Breast epithelium (tissue), 4 donors: ENCODE results near the gene CUBN. TPM values are rescaled to one million over a fixed set of nuclear protein-coding genes. Genes with fewer than 3 reads are reported as not detected.

ENCODE experiments used
- DNase-seq, 2 donors: peaks; one replicate each; pipeline ENCODE4 v3.0.0-alpha.2; 2019; ENCODE audit warnings: low spot score in 2 of 2
- H3K27ac ChIP-seq, 2 donors: fragments of 200-600 bp; sonication (generic) in 1 of 2; one replicate each; pipeline ENCODE4 v1.5.1; 2016 to 2019; ENCODE audit warnings: mild to moderate bottlenecking in 1 of 2
- H3K27me3 ChIP-seq, 2 donors: fragments of 200-600 bp; sonication (generic) in 1 of 2; one replicate each; pipeline versions ENCODE4 v1.5.1 to v1.6.0; 2017 to 2019; ENCODE audit warnings: control low read depth in 1 of 2, mild to moderate bottlenecking in 1 of 2
- H3K36me3 ChIP-seq: fragments of 200-600 bp; one replicate; pipeline ENCODE4 v1.5.1; 2019
- H3K4me1 ChIP-seq, 2 donors: fragments of 200-600 bp; sonication (generic); one replicate each; pipeline ENCODE4 v1.5.1; 2016 to 2019; ENCODE audit warnings: control low read depth in 1 of 2
- H3K4me3 ChIP-seq, 3 donors: fragments of 200-600 bp; sonication (generic); 1 replicate in 2 of 3; 2 replicates in 1 of 3; pipeline ENCODE4 v1.5.1; 2016 to 2019; ENCODE audit warnings: mild to moderate bottlenecking in 3 of 3, moderate library complexity in 2 of 3
- H3K9me3 ChIP-seq, 2 donors: fragments of 200-600 bp; sonication (generic) in 1 of 2; one replicate each; pipeline ENCODE4 v1.5.1; 2016 to 2019; ENCODE audit warnings: control low read depth in 1 of 2
- POLR2A ChIP-seq: fragments of 450-650 bp; IDR thresholded peaks from one replicate; pipeline ENCODE4 v1.6.1; 2016; ENCODE audit warnings: antibody characterized with exemption, mild to moderate bottlenecking, moderate library complexity
- POLR2AphosphoS5 ChIP-seq, 3 donors: sonication (generic); formaldehyde crosslinking; IDR thresholded peaks; one replicate each; pipeline ENCODE4 v1.6.1; 2017; ENCODE audit warnings: antibody characterized with exemption in 3 of 3
- intact Hi-C: fragments of 100-400 bp; cut with DNase I; formaldehyde crosslinking; loops from one replicate; pipeline ENCODE4 v1.15.1; 2023; ENCODE audit warnings: low total_unique reads
- total RNA-seq, 3 donors: library from RNA; depleted of rRNA; stranded (reverse); fragments of >200 nt; gene quantifications; one replicate each; pipeline ENCODE4 v1.1.0, GENCODE V29; 2016
- TF ChIP-seq, protein P1 (sequence below), 3 donors: fragments of 450-650 bp; IDR thresholded peaks; one replicate each; pipeline ENCODE4 v1.5.1; 2016 to 2017; ENCODE audit warnings: antibody characterized with exemption in 3 of 3, mild to moderate bottlenecking in 3 of 3, moderate library complexity in 3 of 3

Gene CUBN
- total RNA-seq, 3 donors from 2014 or later, result 1.6 to 5.7 (median 5.0) TPM

- H3K4me1 ChIP-seq, result no peaks in the 10 kb centered on the region
- intact Hi-C loops, result no loop called here
- no peak overlapping the region for H3K27ac ChIP-seq
- DNase-seq, result no peak
- H3K9me3 ChIP-seq, result no peaks in the 10 kb centered on the region
- H3K27me3 ChIP-seq, result no peaks in the 10 kb centered on the region
- H3K4me3 ChIP-seq, result no peak overlapping the region
- TF ChIP-seq POLR2AphosphoS5 (IDR thresholded peaks at IDR 0.05), result no peak
- no peak for TF ChIP-seq POLR2A
- TF ChIP-seq, protein P1, sequence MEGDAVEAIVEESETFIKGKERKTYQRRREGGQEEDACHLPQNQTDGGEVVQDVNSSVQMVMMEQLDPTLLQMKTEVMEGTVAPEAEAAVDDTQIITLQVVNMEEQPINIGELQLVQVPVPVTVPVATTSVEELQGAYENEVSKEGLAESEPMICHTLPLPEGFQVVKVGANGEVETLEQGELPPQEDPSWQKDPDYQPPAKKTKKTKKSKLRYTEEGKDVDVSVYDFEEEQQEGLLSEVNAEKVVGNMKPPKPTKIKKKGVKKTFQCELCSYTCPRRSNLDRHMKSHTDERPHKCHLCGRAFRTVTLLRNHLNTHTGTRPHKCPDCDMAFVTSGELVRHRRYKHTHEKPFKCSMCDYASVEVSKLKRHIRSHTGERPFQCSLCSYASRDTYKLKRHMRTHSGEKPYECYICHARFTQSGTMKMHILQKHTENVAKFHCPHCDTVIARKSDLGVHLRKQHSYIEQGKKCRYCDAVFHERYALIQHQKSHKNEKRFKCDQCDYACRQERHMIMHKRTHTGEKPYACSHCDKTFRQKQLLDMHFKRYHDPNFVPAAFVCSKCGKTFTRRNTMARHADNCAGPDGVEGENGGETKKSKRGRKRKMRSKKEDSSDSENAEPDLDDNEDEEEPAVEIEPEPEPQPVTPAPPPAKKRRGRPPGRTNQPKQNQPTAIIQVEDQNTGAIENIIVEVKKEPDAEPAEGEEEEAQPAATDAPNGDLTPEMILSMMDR (IDR thresholded peaks at IDR 0.05), result no peak
- H3K36me3 ChIP-seq, result no peaks in the 10 kb centered on the region
Observed at GRCh38 chr10:16803464-16803863, 326.1 kb downstream of the CUBN start.

GRCh38 chr10:16799621-16800020 is 330.0 kb downstream of the CUBN start:
- Histone ChIP-seq H3K4me3 (no peak overlapping the region), H3K9me3 (no peaks in the 10 kb centered on the region), H3K27me3 (no peaks in the 10 kb centered on the region), H3K4me1 (no peaks in the 10 kb centered on the region), H3K27ac (no peak overlapping the region), H3K36me3 (no peaks in the 10 kb centered on the region)
- TF ChIP-seq, protein P1 (IDR thresholded peaks at IDR 0.05), result no peak
- TF ChIP-seq POLR2AphosphoS5 (IDR thresholded peaks at IDR 0.05) (no peak), POLR2A (no peak)
- intact Hi-C loops, result no loop called here
- no peak for DNase-seq

- Histone ChIP-seq H3K9me3 (no peaks in the 10 kb centered on the region), H3K27me3 (no peaks in the 10 kb centered on the region), H3K4me1 (no peaks in the 10 kb centered on the region), H3K4me3 (no peak overlapping the region), H3K27ac (peak overlapping the region in 1 of 2 donors; percentile 52), H3K36me3 (no peaks in the 10 kb centered on the region)
- intact Hi-C loops, result no loop called here
- TF ChIP-seq POLR2A (no peak), POLR2AphosphoS5 (IDR thresholded peaks at IDR 0.05) (no peak)
- TF ChIP-seq, protein P1 (IDR thresholded peaks at IDR 0.05), result no peak
- no peak for DNase-seq
Observed at GRCh38 chr10:16798571-16798970, 331.0 kb downstream of the CUBN start.

DNA sequence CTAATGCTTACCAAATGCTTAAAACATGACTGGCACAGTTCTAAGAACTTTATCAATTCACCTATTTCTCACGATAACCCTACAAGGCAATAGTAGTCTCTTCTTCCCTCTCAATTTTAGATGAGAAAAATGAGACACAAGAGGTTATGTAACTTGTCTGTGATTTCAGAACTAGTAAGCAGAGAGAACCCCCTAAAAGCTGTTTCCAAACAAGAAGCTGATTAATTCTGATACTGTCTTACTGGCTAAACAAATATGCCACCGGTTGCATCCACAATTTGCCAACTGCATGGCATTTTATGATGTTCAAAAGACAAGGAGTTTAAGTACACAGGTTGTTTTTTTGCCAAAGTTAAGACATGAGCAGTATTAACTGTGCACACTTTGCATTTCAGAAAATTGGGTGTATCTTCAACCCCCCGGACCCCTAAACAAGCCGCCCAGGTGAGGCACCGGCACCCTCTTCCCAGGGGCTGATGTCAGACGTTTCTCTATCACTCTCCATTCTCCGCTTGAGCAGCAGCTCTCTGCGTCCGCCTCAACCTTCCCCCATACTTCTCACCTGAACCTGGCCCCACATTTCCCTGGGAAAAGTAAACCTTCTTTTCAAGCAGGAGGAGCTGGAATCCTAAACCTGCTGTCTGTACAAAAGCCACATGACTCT is 334.1 kb downstream of the CUBN start:
- DNase-seq, result no peak
- intact Hi-C loops, result no loop called here
- Histone ChIP-seq H3K4me1 (no peaks in the 10 kb centered on the region), H3K27ac (no peak overlapping the region), H3K27me3 (no peaks in the 10 kb centered on the region), H3K36me3 (no peaks in the 10 kb centered on the region), H3K4me3 (no peak overlapping the region), H3K9me3 (no peaks in the 10 kb centered on the region)
- no peak for TF ChIP-seq POLR2A
- TF ChIP-seq, protein P1 (IDR thresholded peaks at IDR 0.05), result no peak

DNA sequence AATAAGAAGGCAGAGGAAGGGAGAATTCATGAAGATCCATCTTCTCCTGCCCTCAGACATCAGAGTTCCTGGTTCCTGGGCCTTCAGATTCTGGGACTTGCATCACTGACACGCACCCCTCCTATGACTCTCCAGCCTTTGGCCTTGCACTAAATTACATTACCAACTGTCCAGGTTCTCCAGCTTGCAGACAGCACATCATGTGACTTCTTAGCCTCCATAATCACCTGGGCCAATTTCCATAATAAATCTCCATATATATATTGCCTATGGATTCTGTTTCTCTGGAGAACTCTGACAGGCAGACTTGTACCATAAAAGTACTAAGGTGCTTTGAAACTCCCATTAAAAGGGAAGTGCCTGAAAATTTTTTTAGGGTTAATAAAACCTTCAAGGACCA is 335.6 kb downstream of the CUBN start:
- intact Hi-C loops, result no loop called here
- TF ChIP-seq, protein P1 (IDR thresholded peaks at IDR 0.05), result no peak
- no peak for TF ChIP-seq POLR2AphosphoS5 (IDR thresholded peaks at IDR 0.05)
- no peak for TF ChIP-seq POLR2A
- no peaks in the 10 kb centered on the region for H3K36me3 ChIP-seq
- no peak for DNase-seq
- H3K4me1 ChIP-seq, result no peaks in the 10 kb centered on the region
- H3K4me3 ChIP-seq, result no peak overlapping the region
- H3K9me3 ChIP-seq, result no peaks in the 10 kb centered on the region
- no peak overlapping the region for H3K27ac ChIP-seq
- no peaks in the 10 kb centered on the region for H3K27me3 ChIP-seq
